Loucy (cell line): Measurements from ENCODE around the gene EFR3B.

Experiments used
- EZH2phosphoT487 ChIP-seq: fragments of 200-600 bp; IDR thresholded peaks from 2 replicates; pipeline ENCODE4 v1.6.1; 2018; ENCODE audit warnings: antibody characterized with exemption, mild to moderate bottlenecking, moderate library complexity, borderline replicate concordance
- TF ChIP-seq, protein P1 (sequence below): fragments of 200-600 bp; sonication (generic); conservative IDR thresholded peaks from 2 replicates; pipeline ENCODE4 v1.5.1; 2014; ENCODE audit warnings: mild to moderate bottlenecking, antibody characterized with exemption, low read length

DNA sequence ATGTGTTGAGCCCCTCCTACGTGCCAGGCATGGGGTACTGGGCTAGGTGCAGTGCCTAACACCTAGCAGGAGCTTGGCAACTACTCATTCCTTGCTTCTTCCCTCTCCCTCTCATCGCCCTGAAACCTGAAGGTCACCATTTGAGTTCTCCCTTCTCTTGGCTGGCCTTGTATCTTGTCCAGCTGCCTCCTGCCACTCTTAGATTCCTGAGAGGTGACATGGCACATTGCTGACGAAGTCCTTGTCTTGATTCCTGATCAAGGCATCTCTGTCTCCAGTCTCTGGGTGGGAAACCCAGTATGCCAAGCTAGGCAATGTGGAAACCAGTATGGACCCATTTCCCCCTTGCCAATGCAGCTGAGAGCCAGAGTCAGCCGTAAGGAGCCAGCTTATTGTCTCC, 9.0 kb upstream of the EFR3B start:
- TF ChIP-seq, protein P1, sequence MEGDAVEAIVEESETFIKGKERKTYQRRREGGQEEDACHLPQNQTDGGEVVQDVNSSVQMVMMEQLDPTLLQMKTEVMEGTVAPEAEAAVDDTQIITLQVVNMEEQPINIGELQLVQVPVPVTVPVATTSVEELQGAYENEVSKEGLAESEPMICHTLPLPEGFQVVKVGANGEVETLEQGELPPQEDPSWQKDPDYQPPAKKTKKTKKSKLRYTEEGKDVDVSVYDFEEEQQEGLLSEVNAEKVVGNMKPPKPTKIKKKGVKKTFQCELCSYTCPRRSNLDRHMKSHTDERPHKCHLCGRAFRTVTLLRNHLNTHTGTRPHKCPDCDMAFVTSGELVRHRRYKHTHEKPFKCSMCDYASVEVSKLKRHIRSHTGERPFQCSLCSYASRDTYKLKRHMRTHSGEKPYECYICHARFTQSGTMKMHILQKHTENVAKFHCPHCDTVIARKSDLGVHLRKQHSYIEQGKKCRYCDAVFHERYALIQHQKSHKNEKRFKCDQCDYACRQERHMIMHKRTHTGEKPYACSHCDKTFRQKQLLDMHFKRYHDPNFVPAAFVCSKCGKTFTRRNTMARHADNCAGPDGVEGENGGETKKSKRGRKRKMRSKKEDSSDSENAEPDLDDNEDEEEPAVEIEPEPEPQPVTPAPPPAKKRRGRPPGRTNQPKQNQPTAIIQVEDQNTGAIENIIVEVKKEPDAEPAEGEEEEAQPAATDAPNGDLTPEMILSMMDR = no peak
- TF ChIP-seq EZH2phosphoT487 = no peak
